Forelimb muscle (tissue), 1 donor: ENCODE results near the gene PTPRG. TPM values are rescaled to one million over a fixed set of nuclear protein-coding genes. Genes with fewer than 3 reads are reported as not detected.
"Not testable (repeated sequence)": the region's sequence is repeated elsewhere in the genome, so short reads cannot be mapped to it uniquely, and the experiment has no call there.

Experiments used
- DNase-seq: peaks from one replicate; pipeline ENCODE4 v3.0.0-alpha.2; 2013; ENCODE audit warnings: low read depth
- polyA plus RNA-seq: library from polyadenylated mRNA; unstranded; fragments of 120-200 nt; gene quantifications from one replicate; pipeline ENCODE4 v1.2.1, GENCODE V29; 2013; ENCODE audit not compliant: insufficient read length

Gene PTPRG
- polyA plus RNA-seq, 1 donor: 24.2 TPM

DNA sequence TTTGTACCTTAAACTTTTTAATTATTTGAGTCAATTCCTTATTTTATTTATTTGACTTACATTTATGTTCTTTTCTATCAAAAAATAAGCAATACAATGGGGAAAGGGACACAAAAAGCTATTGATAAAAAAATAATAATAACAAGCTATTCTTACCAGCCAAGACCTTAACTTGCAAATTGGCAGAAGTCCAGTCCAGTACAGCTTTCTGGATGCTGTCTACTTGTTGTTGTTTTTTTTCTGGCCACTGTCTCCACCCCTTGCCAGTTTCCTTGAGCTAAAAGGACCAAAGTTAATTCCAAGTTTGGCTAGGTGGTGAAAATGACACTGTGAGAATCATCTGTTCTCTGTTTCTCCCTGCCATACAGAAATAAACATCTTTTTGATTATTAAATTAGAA, 232.2 kb downstream of the PTPRG start:
- no peak for DNase-seq

DNA sequence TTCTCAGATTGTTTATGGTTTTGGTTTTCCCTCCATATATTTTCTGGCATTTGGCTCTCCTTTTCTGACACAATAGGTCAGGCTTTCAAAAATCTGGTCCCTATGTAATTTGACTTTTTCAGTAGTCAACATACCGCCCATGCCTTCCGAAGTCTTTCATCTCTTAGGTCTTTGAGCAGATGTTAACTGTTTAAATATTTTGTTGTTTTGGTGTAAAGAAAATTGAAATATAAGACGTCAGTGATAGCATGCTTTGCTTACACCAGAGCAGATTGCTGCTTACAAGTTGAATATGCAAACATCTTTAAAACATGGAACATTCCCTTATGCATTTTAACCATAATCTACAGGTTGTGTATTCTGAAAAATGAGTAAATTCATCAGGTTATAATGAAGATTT, 233.0 kb downstream of the PTPRG start:
- no peak for DNase-seq

DNA sequence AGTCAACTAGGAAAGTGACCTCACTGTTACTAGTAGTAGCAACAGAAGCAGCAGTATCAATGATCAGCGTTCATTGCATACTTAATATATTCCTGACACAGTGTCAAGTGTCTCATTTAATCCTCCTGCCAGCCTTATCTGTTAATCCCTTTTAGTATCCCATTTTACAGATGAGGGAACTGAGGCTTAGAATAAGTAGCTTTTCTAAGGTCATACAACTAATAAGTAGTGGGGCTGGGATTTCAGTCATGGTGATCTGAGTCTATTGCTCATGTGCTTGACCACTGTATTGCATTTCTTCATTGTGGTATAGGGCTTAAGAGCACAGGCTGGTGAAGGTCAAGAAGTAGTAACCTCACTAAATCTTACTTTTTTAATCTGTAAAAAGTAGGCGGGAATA, 233.6 kb downstream of the PTPRG start:
- DNase-seq: no peak

DNA sequence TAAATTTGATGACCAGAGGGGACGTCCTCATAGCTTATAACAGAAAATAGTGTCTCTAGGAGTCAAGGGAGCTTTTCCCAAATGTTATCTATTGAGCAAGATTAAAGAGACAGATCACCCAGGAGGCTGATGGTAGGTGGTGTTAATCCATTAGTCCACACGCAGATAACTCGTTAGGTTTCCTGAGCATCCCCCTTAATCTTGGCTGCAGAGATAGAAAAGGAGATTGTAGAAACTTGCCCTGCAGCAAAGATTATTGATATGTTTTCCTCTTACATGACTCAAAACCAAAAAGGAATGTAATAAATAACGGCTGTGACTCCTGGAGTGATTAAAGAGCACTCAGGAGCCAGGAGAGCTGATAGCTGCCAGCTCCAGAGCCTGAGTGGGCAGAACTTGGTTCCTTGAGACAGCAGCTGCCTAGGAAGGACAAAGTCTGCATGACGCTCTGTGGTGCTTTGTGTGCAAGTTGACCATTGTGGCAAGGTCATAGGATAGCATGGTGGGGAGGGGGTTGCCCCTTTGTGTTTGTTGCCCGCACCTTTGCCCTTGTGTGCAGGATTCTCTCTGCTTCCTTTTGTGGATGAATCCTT, 234.8 kb downstream of the PTPRG start:
- no peak for DNase-seq

DNA sequence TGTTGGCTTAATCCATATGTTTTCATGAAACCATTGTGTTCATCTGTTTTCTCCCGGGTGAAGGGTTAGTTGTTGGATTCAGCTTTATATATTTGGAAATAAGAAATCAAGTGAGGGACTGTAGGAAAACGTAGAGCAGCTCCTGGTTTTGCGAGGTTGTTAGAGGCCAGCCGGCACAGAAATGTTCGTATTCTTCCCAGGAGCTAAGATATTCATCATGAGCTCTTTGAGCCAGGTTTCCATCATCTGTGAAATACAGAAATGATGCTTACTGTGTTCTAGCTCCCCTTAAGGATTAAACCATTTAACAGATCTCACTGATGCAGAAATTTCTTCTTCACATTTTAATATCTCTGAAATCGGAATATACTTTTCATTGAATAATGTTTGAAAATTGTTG, 235.5 kb downstream of the PTPRG start:
- DNase-seq: no peak

DNA sequence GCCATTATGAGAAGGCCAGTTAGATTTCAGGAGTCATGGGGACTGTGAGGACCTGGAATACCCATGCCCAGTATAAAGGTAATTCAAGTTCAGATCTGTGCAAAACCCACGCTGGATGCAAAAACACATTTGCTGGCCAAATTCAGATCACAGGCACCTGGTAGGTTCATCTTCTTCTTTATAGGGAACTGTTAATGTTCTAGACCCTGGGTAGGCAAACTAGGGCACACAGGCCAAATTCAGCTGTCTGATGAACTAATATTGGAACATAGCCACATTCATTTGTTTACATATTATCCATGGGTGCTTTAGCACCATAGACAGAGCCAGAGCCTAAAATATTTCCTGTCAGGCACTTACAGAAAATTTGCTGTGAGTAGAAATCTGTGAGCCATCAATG, 241.4 kb downstream of the PTPRG start:
- no peak for DNase-seq

DNA sequence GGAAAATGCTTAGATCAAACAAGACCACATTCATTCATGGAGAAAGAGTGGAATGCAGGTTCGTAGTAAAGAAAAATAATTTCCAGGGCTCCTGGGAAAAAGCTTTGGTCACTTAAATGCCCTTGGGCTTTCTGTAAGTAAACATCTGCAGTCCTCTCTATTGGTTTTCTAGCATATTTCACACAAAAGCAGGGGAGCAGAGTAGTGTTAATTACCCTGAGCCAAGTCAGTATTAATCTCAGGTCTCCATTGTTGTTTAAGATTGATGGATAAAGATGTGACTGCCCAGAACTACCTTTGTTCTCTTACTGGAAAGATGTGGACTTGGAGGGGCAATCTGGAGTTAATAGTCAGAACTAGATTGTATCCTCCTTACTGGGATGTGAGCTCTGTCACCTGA, 242.6 kb downstream of the PTPRG start:
- DNase-seq: no peak

DNA sequence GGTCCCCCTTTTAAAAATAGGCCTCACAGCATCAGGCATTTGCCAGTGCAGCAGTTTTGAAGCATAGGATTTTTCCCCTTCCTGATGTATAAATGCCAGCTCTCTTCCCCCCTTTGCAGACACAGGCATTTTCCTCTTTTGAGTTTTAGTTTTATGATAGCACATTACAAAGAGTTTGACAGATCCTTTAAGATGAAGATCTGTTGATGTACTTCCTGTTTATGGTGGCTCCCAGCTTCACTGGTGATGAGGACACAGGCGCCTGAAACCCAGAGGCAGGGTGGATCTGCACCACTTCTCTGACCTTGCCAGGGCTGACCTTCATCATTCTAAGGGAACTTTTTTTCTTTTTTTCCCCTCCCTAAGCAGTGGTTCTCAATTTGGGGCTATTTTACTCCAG, 243.4 kb downstream of the PTPRG start:
- no peak for DNase-seq

DNA sequence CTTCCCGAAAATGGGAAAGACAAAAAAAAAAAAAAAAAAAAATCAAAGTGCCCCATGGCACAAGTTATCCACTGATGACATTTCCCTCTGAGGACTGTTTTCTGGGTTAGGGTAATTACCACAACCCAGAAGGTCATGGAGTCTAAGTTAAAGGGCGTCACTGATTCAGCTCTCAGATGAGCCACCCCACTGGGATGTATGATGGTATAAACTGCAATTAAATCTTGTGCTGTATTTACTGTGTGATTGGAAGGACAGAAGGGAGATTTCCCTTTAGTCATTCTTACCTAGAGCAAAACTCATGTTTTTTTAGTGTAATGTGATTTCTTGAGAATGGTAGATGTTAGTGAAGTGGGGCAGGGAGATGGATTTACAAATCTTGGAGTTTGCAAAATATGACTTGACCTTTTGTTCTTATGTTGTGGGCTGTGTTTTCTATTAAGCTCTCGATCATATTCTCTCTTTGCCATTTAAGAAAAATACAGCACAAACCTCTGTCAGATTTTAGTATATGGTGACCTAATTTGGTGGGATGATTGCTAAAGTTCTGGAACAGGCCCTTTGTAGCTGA, 244.2 kb downstream of the PTPRG start:
- no peak for DNase-seq

DNA sequence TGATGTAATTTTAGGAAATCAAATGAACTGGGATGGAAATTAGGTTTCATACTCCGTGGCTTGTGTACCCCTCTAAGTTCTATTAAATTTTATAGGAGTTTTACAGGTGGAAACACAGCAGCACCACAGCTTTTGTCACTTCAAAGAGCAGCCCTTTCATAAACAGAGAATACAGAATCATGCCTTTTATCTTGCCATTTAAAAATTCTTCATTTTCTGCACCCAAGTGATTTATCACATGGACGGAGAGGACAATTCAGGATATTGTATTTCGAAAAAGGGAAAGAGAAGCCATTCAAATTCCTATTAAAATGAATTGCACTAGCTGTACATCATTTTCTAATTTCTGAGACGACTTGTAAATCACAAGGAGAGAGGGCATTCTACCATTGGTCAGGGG, 245.4 kb downstream of the PTPRG start:
- DNase-seq: no peak

DNA sequence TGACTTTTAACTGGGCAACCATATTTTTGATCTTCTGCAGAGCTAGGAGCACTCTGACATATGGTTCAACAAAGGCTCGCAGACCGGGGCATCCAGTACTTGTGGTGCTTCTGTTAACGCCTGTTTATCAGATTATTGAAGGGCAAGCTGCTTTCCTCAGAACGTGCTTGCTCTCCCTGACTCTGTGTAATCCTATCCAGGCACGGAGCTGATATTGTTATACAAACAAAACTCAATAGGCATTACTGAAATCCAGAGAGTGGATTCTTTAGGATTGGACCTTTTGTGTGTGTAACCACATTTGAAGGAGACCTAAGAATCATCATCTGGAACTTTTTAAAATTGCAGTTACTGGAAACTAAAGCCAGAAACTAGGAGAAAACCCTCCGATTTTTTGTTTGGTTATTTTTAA, 246.5 kb downstream of the PTPRG start:
- no peak for DNase-seq

DNA sequence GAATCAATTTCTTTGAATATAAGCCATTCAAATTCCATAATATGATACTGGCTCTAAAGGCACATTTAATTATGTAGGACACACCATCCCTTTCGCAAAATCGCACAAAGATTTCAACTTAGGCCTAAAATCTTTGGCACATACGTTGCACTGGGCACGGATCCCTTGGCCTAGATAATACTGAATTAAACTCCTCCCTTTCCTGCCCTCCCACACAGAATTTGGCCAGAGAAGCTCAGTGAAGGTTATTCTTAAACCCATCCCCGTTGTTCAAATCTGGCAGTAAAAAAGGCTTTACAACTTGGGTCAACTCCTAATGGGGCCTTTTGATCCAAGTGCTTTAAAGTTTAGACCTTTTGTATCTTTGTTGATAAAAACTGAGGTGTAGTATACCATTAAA, 247.2 kb downstream of the PTPRG start:
- DNase-seq: peak; percentile 35

DNA sequence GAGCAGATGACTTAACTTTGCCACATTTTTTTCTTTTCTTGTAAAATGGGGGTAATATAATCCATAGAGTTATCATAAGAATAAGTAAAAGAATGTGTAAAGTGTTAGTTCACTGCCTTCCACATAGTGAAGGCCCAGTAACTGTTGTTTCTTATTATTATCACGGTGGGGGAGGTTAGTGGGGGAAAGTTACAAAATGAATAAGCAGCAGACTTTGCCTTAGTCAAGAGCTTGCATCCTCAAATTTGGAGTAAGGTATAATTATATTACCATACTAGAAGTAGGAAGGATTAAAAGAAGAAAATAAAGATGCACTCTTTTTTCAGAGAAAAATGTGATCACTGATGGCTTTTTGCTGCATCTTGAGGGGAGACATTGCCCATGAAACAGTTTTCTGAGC, 247.6 kb downstream of the PTPRG start:
- no peak for DNase-seq

DNA sequence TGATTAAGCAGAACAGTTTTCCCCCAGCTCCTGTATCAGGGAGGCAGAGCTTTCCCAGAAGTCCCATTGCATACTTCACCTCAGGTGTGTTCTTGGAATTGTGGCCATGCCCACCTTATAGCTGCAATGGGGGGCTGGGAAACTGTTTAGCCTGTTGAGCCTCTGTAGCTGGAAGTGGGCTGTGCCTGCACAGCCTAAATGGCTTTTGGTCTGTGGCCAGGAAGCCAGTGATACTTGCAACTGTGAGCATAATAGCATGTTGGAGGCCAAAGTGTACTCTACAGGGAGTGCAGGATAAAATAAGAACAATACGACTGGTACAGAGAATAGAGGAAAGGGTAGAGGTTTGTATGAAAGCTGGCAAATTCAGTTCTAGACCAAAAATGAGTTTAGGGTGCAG, 248.5 kb downstream of the PTPRG start:
- peak; percentile 35 for DNase-seq

DNA sequence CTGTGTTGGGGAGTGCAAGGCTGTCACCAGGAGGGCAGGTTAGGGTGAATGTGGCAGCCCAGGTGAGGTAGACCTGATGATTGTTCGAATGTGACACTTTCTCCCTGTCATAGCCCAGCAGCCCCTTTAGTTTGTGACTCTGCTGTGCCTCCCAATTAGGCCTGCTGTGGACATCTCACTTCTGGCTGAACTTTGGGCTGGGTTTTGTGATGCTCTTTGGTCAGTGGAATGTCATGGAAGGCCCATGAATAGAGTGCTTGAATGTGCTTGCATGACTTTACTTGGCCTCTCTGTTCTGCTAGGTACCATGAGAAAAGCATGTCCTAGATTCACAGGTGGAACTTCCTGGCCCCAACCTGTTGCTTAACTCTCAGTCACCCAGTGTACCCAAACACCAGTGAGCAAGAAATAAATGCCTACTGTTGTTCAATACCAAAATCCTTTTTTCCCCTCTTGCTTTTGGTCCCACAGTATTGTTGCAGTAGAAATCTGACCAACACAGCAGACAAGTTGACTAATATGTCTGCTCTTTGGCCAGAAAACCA, 249.7 kb downstream of the PTPRG start:
- no peak for DNase-seq

DNA sequence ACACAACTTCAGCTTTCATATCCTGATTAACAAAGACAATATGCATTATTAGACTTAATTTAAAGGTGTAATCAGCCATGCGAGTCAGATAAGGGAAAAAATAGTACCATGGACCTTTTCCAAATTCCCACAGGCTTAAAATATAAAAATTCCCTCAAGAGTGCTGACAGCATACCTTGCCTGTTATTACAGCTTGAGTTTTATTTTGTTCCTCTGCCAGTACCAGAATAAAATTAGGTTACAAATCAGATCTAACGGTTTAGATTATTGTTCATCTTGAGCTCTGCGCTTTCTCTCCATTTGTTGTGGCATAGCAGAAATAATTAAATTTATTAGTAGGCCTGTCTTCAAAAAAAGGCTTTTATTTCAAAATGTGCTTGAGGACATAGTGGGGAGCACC, 250.3 kb downstream of the PTPRG start:
- DNase-seq: no peak

DNA sequence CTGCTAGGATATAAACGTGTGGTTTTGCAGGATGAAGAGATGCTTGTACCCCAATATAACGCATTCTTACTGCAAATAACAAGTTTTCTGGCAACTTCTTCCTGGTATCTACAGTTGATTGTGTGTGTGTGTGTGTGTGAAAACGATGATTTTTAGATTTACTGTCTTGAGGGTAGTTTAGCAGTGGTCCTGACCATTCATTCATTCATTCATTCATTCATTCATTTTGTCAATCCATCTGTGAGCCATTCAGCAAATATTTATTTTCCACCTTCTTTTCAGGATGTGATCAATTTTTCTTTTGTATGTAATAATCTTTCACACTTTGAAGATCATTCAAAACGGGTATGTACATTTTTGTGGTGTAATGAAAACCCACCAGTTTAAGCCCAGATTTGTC, 250.7 kb downstream of the PTPRG start:
- no peak for DNase-seq

DNA sequence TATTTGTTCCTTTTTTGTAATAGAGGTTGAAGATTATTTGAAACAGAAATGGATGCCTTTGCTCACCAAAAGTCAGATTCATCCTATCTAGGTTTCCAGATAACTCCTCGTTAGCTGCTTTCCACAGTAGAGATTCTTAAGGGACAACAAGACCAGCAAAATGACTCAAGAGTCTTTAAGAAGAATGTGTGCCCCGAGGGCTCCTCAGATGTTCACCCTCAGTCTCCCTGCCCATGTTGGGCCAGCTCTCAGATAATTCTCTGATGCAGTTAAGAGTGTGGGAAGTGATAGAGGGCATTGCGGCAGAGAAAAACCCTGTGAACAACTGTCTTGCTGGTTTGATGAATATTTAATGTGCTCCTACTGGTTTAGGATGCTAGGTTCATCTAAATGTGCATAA, 251.1 kb downstream of the PTPRG start:
- no peak for DNase-seq

DNA sequence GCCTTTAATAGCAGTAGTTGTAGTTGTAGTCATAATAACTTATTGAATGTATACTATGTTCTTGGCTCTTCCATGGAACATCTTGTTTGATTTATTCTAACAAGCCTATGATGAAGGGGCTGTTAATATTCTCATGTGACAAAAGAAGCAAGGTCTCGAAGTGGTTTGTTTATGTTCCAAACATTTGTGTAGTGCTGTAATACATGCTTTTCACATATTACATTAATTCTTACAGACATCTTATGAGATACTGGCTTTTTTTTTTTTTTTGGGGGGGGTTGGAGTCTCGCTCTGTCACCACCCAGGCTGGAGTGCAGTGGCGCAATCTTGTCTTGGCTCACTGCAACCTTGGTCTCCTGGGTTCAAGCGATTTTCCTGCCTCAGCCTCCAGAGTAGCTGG, 252.3 kb downstream of the PTPRG start:
- peak; percentile 26 for DNase-seq

DNA sequence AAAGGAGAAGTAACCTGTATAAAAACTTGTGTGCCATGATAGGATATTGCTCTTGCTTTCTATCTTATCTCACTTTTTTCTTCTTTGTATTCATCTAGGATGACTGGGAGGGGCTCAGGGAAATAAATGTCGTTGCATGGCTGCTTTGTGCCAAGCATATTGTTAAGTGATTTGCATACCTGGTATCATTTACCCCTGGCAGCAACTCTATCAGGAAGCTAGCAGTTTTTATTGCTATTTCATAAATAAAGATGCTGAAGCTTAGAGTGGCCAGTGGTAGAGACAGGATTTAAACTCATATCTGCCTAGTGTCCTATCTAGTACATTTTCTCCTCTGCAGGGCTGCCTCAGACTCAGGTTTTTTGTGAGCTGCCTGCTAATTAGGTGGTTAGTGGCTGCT, 253.3 kb downstream of the PTPRG start:
- DNase-seq: no peak

DNA sequence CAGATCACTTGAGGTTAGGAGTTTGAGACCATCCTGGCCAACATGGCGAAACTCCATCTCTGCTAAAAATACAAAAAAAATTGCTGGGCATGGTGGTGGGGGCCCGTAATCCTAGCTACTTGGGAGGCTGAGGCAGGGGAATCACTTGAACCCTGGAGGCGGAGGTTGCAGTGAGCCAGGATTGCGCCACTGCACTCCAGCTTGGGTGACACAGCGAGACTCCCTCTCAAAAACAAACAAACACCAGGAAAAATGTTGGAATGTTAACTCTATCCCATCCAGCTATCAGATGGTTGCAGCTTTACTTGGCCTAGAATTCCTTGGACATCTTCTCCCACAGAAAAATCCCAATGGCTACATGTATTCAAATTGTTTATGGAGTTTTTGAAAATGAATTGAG, 254.9 kb downstream of the PTPRG start:
- not testable (repeated sequence) for DNase-seq

DNA sequence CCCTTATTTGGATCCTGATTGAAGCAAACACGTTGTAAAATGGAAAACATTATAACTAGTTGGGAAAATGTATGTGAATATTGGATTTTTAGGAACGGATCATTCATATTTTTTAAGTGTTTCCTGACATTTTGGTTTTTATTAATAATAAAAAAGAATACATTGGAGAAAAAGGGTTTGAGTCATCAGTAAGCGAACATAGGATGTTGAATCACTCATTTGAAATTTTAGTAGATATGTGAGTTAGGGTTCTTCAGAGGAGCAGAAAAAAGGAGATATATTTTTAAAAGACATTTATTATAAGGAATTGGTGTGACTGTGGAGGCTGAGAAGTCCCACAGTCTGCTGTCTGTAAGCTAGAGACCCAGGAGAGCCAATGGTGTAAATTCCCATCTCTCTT, 258.5 kb downstream of the PTPRG start:
- DNase-seq: no peak

DNA sequence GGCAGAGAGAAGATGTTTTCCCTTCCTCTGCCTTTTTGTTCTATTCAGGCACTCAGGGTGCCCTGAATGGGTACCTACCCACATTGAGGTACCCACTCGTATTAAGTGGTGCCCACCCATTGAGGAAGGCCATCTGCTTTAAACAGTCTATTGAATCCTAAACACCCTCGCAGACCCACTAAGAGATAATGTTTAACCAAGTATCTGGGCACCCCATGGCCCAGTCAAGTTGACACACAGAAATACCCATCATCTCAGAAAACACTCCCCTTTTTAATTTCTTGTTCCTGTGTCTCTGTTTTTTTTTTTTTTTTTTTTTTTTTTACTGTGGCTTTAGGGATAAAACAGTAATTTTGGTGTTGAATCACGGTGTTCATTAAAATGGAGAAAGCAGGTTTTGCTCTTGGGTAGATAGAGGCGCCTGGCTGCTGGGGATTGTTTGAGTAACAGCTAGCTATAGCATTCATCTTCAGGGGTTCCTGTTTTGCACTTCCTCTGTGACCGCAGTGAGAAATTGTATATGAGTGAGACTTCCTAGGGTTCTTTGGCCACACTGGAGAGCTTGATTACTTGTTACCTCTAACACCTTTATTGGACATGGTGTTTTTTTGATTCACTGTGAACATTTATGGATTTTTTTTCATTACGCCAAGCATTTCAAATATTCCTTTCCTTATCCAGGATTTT, 259.1 kb downstream of the PTPRG start:
- DNase-seq: no peak
